ENCODE data around the gene DCST1. TPM values are rescaled to one million over a fixed set of nuclear protein-coding genes. Genes with fewer than 3 reads are reported as not detected.

Gene DCST1
- total and polyA plus RNA-seq, 2 of the 8 experiments (the other 6 are each of a cell fraction or from before 2014, with no cell fraction given): not detected

GRCh38 chr1:155016231-155016831, 17.3 kb upstream of the DCST1 start:
- WGBS, 2 experiments (ENCODE audit: extremely low coverage in 1 of 2, insufficient coverage in 1 of 2, insufficient read length in 1 of 2, insufficient replicate concordance in 2 of 2, low coverage in 1 of 2, low lambda C conversion rate in 2 of 2, missing lambda C conversion rate in 1 of 2): 95% methylated on average over 26 of the region's 26 CpGs; no CpG with 5 or more reads in 1 of the 2 experiments
- H2BK120ac ChIP-seq (replicated peaks; ENCODE audit: low read depth, low read length): no peak overlapping the region
- peaks cover 8 to 29% (median 23%) of the 10 kb centered on the region in 4 experiments for H3K4me1 ChIP-seq (replicated peaks in 1 of 4; ENCODE audit: control insufficient read depth in 3 of 4, insufficient read depth in 4 of 4, low read length in 3 of 4)
- H3K14ac ChIP-seq (ENCODE audit: insufficient read length): no peak overlapping the region
- peak overlapping the region in 3 of 4 experiments; percentile 36 to 60 (median 42); a peak in 4 of 8 replicates for H3K4me3 ChIP-seq (ENCODE audit: extremely low read depth in 1 of 4, insufficient read depth in 2 of 4, low read depth in 3 of 4, low read length in 4 of 4)
- H2AFZ ChIP-seq (ENCODE audit: low read length): no peak overlapping the region
- H3K9me3 ChIP-seq (ENCODE audit: insufficient read depth in 2 of 2, low read depth in 1 of 2, low read length in 1 of 2): no peaks in the 10 kb centered on the region
- no peak overlapping the region; a peak in 2 of 7 replicates for H3K9ac ChIP-seq (replicated peaks in 1 of 4; ENCODE audit: extremely low read depth in 1 of 4, low read depth in 3 of 4, low read length in 3 of 4)
- POLR2A ChIA-PET (ENCODE audit: partially characterized antibody): interaction anchor here (1.0 to 14.8 kb wide), 10 partner anchors 11 to 63 kb away, joined by 3 to 128 read pairs (median 10); partner anchors contain the start of genes ADAM15, CKS1B, DCST1 and DCST2
- peak overlapping the region; percentile 16; the same call in 1 of the 2 replicates for H2BK15ac ChIP-seq (ENCODE audit: low read length)
- H3K4ac ChIP-seq (replicated peaks; ENCODE audit: insufficient read length, low read depth, low read length): no peak overlapping the region
- no peaks in the 10 kb centered on the region for H3K23me2 ChIP-seq (ENCODE audit: low read depth, low read length)
- H3K36me3 ChIP-seq (ENCODE audit: control insufficient read depth in 2 of 4, insufficient read depth in 4 of 4, low read length in 3 of 4): peaks cover 0 to 29% (median 13%) of the 10 kb centered on the region in 4 experiments; a peak in 4 of 8 replicates
- peak overlapping the region; percentile 81 for H2BK12ac ChIP-seq (ENCODE audit: low read depth, low read length)
- DNase-seq (ENCODE audit: low read depth in 1 of 2, low spot score in 2 of 2) (no peak), FAIRE-seq (no peak)
- H3K79me1 ChIP-seq (ENCODE audit: low read depth, low read length): peaks cover 3% of the 10 kb centered on the region; the same call in 1 of the 2 replicates
- H3K56ac ChIP-seq (replicated peaks; ENCODE audit: insufficient read length, low read depth, low read length): no peak overlapping the region
- H3K27me3 ChIP-seq (replicated peaks in 1 of 4; ENCODE audit: control insufficient read depth in 3 of 4, extremely low read depth in 1 of 4, insufficient read depth in 3 of 4, low read length in 3 of 4): 0 out of 7 replicates have a peak, but pooled peaks cover 0 to 2% (median 0%) of the 10 kb centered on the region in 4 experiments
- peak overlapping the region; percentile 4 to 59; a peak in 2 of 4 replicates for H3K4me2 ChIP-seq (ENCODE audit: insufficient read depth in 1 of 2, low read depth in 2 of 2, low read length in 2 of 2)
- CTCF ChIA-PET (ENCODE audit: partially characterized antibody): interaction anchor here (0.9 to 18.6 kb wide), 17 partner anchors 8 to 75 kb away, joined by 3 to 354 read pairs (median 7); partner anchors contain the start of genes ADAM15, DCST1, DCST2 and EFNA4
- peak overlapping the region; percentile 85; the same call in 1 of the 2 replicates for H2BK5ac ChIP-seq (ENCODE audit: low read depth, low read length)
- peak overlapping the region; percentile 36 for H4K91ac ChIP-seq (replicated peaks; ENCODE audit: insufficient read length, low read length)
- H3K27ac ChIP-seq (ENCODE audit: low read depth, low read length): peak overlapping the region; percentile 71; the same call in 1 of the 2 replicates
- peak overlapping the region; percentile 86 for H2BK20ac ChIP-seq (ENCODE audit: low read length)
- H4K8ac ChIP-seq (ENCODE audit: extremely low read depth, insufficient read depth, low read length): no peak overlapping the region
- 0 out of 2 replicates have a peak overlapping the region, but pooled peaks have one; percentile 32 for H2AK5ac ChIP-seq (ENCODE audit: low read depth, low read length)
- peak overlapping the region; percentile 83; the same call in 1 of the 2 replicates for H3K18ac ChIP-seq (ENCODE audit: extremely low read depth, low read length)
- no peaks in the 10 kb centered on the region for H4K20me1 ChIP-seq (replicated peaks in 1 of 2; ENCODE audit: control insufficient read depth in 1 of 2, insufficient read depth in 2 of 2, low read length in 2 of 2)
- peaks cover 0 to 9% of the 10 kb centered on the region in 2 experiments; a peak in 2 of 4 replicates for H3K79me2 ChIP-seq (ENCODE audit: control insufficient read depth in 1 of 2, insufficient read depth in 2 of 2, low read length in 2 of 2)
- H3K23ac ChIP-seq (ENCODE audit: insufficient read length): no peak overlapping the region
- no peak overlapping the region for H4K5ac ChIP-seq (ENCODE audit: insufficient read length, low read depth, low read length)
- TF ChIP-seq PHF8 (conservative IDR thresholded peaks at IDR 0.05; ENCODE audit: low read depth, low read length) (no peak), BRCA1 (IDR thresholded peaks at IDR 0.05; ENCODE audit: low read depth, low read length) (no peak), GTF2F1 (IDR thresholded peaks at IDR 0.05; ENCODE audit: borderline replicate concordance, low read depth, low read length) (no peak), E2F6 (IDR thresholded peaks at IDR 0.05) (no peak), BCL11A (IDR thresholded peaks at IDR 0.05; ENCODE audit: low read depth in 2 of 2, low read length in 2 of 2) (no peak), CBX8 (IDR thresholded peaks at IDR 0.05; ENCODE audit: borderline replicate concordance, low read depth, low read length) (no peak), FOSL1 (IDR thresholded peaks at IDR 0.05; ENCODE audit: insufficient read depth, low read depth, low read length) (no peak), NANOG (IDR thresholded peaks at IDR 0.05; ENCODE audit: insufficient read depth, low read depth, low read length, poor library complexity, severe bottlenecking) (no peak), TCF12 (IDR thresholded peaks at IDR 0.05; ENCODE audit: low read depth, low read length) (no peak), CBX5 (IDR thresholded peaks at IDR 0.05; ENCODE audit: low read depth, low read length) (no peak)
